ENCODE results near the gene PTDSS2.

DNA sequence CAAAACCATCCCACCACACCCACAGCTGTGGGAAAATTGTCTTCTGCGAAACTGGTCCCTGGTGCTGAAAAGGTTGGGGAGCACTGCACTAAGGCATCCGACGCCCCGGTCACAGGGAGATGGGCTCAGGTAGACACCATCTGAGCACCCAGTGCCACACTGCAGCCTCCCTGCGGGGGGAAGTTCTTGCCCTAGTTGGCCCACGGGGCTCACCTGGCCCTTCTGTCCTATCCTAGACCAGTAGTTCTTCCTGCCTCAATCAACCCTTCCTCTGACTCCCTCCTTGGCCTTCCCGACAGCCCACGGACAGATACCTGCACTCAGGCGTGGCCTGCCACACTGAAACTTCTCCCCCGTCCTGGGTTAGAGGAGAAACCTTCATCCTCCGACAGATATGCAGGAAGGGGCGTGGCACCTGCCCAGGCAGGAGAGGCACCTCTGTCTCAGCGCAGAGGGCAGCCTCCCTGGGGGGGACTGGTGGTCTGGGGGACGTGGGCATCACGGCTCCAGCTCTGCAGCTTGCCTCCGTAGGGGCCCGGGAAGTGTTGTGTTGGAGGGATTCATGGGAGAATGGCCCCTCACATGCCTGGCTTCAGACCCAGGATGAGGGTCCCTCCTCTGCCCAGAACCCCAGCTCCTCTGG is 12.7 kb upstream of the PTDSS2 start:
- TF ChIP-seq CTCF (conservative IDR thresholded peaks at IDR 0.05; ENCODE audit: low read depth, low read length) = no peak
- TF ChIP-seq EZH2 (IDR thresholded peaks at IDR 0.05; ENCODE audit: borderline replicate concordance, low read depth, low read length, poor library complexity, severe bottlenecking) = no peak

Data from A673 (cell line).